NCI-H146 (cell line): ENCODE measurements around the gene WDR18.

Experiments
- DNase-seq: peaks from one replicate; lab custom pipeline; 2025; lab: John Stamatoyannopoulos, UW

The WDR18 gene

GRCh38 chr19:964761-965694, 19.1 kb upstream of the WDR18 start:
- no peak for DNase-seq

GRCh38 chr19:966485-967088, 17.6 kb upstream of the WDR18 start:
- DNase-seq = no peak

- no peak for DNase-seq
These were observed 13.4 kb upstream of the WDR18 start for GRCh38 chr19:970695-971094.

- no peak for DNase-seq
These were observed 12.3 kb upstream of the WDR18 start for GRCh38 chr19:971795-972194.

GRCh38 chr19:972281-972680, 11.9 kb upstream of the WDR18 start:
- DNase-seq = no peak

- no peak for DNase-seq
These were observed 10.2 kb upstream of the WDR18 start for GRCh38 chr19:973726-974563.

- DNase-seq = no peak
These were observed 9.4 kb upstream of the WDR18 start for GRCh38 chr19:974564-975257.

- DNase-seq = no peak
These were observed 7.7 kb upstream of the WDR18 start for GRCh38 chr19:976476-976875.

- no peak for DNase-seq
These were observed 7.1 kb upstream of the WDR18 start for GRCh38 chr19:977058-977464.

- no peak for DNase-seq
These were observed 4.8 kb upstream of the WDR18 start for GRCh38 chr19:979318-979741.

- peak; percentile 43 for DNase-seq
These were observed 3.8 kb upstream of the WDR18 start for GRCh38 chr19:980133-980998.

GRCh38 chr19:982567-983170, 1.5 kb upstream of the WDR18 start:
- DNase-seq = peak; percentile 33

- no peak for DNase-seq
These were observed 1.9 kb downstream of the WDR18 start for GRCh38 chr19:986083-986482.

GRCh38 chr19:988081-988480, 3.9 kb downstream of the WDR18 start:
- no peak for DNase-seq

GRCh38 chr19:988510-988909, 4.4 kb downstream of the WDR18 start:
- DNase-seq = no peak

- DNase-seq = no peak
These were observed 5.4 kb downstream of the WDR18 start for GRCh38 chr19:989381-990081.

GRCh38 chr19:990119-990571, 6.0 kb downstream of the WDR18 start:
- no peak for DNase-seq

GRCh38 chr19:990746-991145, 6.6 kb downstream of the WDR18 start:
- DNase-seq = no peak

GRCh38 chr19:991174-991931, 7.2 kb downstream of the WDR18 start:
- no peak for DNase-seq
